OCI-LY3 (cell line): ENCODE data around the gene IGFBP6.

Experiments used
- EZH2phosphoT487 ChIP-seq: fragments of 200-600 bp; shearing (Covaris generic); IDR thresholded peaks from 2 replicates; pipeline ENCODE4 v1.6.1; 2018; ENCODE audit warnings: antibody characterized with exemption, mixed run types, low read depth
- TF ChIP-seq, protein P1 (sequence below): fragments of 200-600, 300-600 bp; sonication (generic); IDR thresholded peaks from 2 replicates; pipeline ENCODE4 v1.5.1; 2014; ENCODE audit warnings: antibody characterized with exemption, low read length, low read depth

DNA sequence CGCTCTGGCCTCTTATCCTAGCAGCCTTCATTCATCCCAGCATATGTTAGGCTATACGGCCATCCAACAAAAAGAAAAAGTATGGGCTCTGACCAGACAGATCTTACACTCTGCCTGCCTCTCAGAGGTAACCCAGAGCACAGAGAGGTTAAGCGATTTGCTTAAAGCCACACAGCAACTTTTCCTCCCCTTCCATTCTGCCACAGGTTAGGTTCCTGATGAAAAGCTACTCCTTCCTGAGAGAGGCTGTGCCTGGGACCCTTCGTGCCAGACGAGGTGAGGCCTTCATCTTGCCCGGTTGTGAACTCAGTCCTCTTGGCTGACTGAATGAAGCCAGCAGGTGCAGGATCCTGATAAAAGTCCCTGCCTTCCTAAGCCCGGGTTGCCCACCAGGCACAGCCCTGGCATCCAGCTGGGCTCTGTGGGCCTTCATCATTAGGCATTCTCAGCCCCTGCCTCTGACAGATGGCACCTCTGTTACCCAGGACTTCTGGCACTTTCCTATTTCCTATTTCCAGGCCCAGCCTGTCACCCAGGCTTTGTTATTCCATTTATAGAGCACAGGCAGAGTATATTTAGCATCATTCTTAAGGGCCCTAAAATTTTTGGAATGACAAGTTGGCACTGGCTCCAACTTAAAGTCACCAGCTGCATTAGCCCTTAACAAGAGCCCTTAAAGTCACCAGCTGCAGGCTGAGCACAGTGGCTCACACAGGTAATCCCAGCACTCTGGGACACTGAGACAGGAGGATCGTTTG lies 18.6 kb downstream of the IGFBP6 start:
- TF ChIP-seq, protein P1, sequence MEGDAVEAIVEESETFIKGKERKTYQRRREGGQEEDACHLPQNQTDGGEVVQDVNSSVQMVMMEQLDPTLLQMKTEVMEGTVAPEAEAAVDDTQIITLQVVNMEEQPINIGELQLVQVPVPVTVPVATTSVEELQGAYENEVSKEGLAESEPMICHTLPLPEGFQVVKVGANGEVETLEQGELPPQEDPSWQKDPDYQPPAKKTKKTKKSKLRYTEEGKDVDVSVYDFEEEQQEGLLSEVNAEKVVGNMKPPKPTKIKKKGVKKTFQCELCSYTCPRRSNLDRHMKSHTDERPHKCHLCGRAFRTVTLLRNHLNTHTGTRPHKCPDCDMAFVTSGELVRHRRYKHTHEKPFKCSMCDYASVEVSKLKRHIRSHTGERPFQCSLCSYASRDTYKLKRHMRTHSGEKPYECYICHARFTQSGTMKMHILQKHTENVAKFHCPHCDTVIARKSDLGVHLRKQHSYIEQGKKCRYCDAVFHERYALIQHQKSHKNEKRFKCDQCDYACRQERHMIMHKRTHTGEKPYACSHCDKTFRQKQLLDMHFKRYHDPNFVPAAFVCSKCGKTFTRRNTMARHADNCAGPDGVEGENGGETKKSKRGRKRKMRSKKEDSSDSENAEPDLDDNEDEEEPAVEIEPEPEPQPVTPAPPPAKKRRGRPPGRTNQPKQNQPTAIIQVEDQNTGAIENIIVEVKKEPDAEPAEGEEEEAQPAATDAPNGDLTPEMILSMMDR, result no peak
- TF ChIP-seq EZH2phosphoT487, result no peak
